HCT116 (cell line): ENCODE results near the gene ANO8. TPM values are rescaled to one million over a fixed set of nuclear protein-coding genes. Genes with fewer than 3 reads are reported as not detected.
A peak's percentile ranks its signal among the peaks of the same experiment; 100 is the strongest.

ENCODE experiments used
- ATAC-seq: fragments of 200-7000 bp; cut with Tn5 transposase; 2 replicates; pipeline ENCODE4 v1.9.1; 2020; ENCODE audit warnings: mild to moderate bottlenecking, moderate library complexity
- BruUV-seq: library from RNA; stranded (reverse); fragments of 400-500 nt; replicated peaks from 2 replicates; lab custom pipeline; 2021; lab: Mats Ljungman, UMichigan
- CTCF ChIA-PET: fragments of 300-600 bp; sonication (Branson Sonifier 250); formaldehyde crosslinking; loops from one replicate; lab custom pipeline; 2021; ENCODE audit warnings: antibody characterized with exemption; lab: Charles Lee
- POLR2A ChIA-PET: fragments of 300-600, 350-600 bp; sonication (Branson Sonifier 250); formaldehyde crosslinking; loops from one replicate; lab custom pipeline; 2021; ENCODE audit warnings: antibody characterized with exemption; lab: Charles Lee
- RAD21 ChIA-PET, 2 experiments: fragments of 300-600 bp; sonication (Branson Sonifier 250); formaldehyde crosslinking; loops; one replicate each; lab custom pipeline; 2023; ENCODE audit warnings: low total read pairs in 2 of 2; ENCODE audit not compliant: uncharacterized antibody in 2 of 2, unreplicated experiment in 2 of 2, low non-redundant PET in 1 of 2; lab: Charles Lee
- DNase-seq: peaks from one replicate; pipeline ENCODE4 v3.0.0-alpha.2; 2010; ENCODE audit warnings: low read depth, low spot score
- H2AFZ ChIP-seq: fragments of 200-600 bp; shearing (Covaris generic), sonication (generic); 2 replicates; pipeline ENCODE4 v1.6.1; 2017; ENCODE audit warnings: low read depth, mixed run types, mixed read lengths, antibody characterized with exemption, low read length; ENCODE audit not compliant: poor library complexity, severe bottlenecking
- H3K27ac ChIP-seq: 2 replicates; pipeline ENCODE4 v1.5.1; 2012; ENCODE audit warnings: low read depth, low read length
- H3K27me3 ChIP-seq: fragments of 200-600 bp; sonication (generic); 2 replicates; pipeline ENCODE4 v1.6.1; 2016; ENCODE audit warnings: mixed run types, low read length, mixed read lengths; ENCODE audit not compliant: insufficient read depth
- H3K36me3 ChIP-seq, 2 experiments: fragments of 200-500 bp in 1 of 2; fragments of 200-600 bp in 1 of 2; sonication (Bioruptor generic) in 1 of 2; sonication (generic) in 1 of 2; 2 replicates each; pipeline versions ENCODE4 v1.5.1 to v1.6.1; 2014 to 2016; ENCODE audit warnings: low read length in 2 of 2, inconsistent platforms in 1 of 2, mixed read lengths in 1 of 2, mixed run types in 1 of 2; ENCODE audit not compliant: insufficient read depth in 2 of 2, control insufficient read depth in 1 of 2
- H3K4me1 ChIP-seq, 2 experiments: fragments of 200-600 bp in 1 of 2; sonication (generic) in 1 of 2; 2 replicates each; pipeline versions ENCODE4 v1.5.1 to v1.6.1; 2012 to 2017; ENCODE audit warnings: low read length in 2 of 2, inconsistent platforms in 1 of 2, mild to moderate bottlenecking in 1 of 2, mixed read lengths in 1 of 2, mixed run types in 1 of 2, moderate library complexity in 1 of 2; ENCODE audit not compliant: insufficient read depth in 2 of 2, control insufficient read depth in 1 of 2
- H3K4me2 ChIP-seq: fragments of 200-600 bp; sonication (generic); 2 replicates; pipeline ENCODE4 v1.6.1; 2017; ENCODE audit warnings: mixed run types, low read length, mixed read lengths
- H3K4me3 ChIP-seq, 2 experiments: fragments of 200-600 bp in 1 of 2; sonication (generic) in 1 of 2; replicated peaks in 1 of 2; 2 replicates each; pipeline ENCODE4 v1.5.1; 2011 to 2016; ENCODE audit warnings: low read length in 2 of 2, control low read depth in 1 of 2, low read depth in 1 of 2, mild to moderate bottlenecking in 1 of 2, mixed read lengths in 1 of 2, mixed run types in 1 of 2
- H3K79me2 ChIP-seq: fragments of 200-600 bp; sonication (generic); 2 replicates; pipeline ENCODE4 v1.6.1; 2017; ENCODE audit warnings: mild to moderate bottlenecking, mixed run types, low read length, moderate library complexity, mixed read lengths; ENCODE audit not compliant: insufficient read depth
- H3K9ac ChIP-seq: fragments of 200-600 bp; sonication (generic); 2 replicates; pipeline ENCODE4 v1.6.1; 2016; ENCODE audit warnings: low read length, mixed read lengths
- H3K9me2 ChIP-seq: fragments of 200-600 bp; sonication (generic), shearing (Covaris generic); 2 replicates; pipeline ENCODE4 v1.6.1; 2017; ENCODE audit warnings: mixed run types, mild to moderate bottlenecking, moderate library complexity; ENCODE audit not compliant: insufficient read depth
- H3K9me3 ChIP-seq, 2 experiments: fragments of 200-500 bp in 1 of 2; fragments of 200-600 bp in 1 of 2; sonication (Bioruptor generic) in 1 of 2; sonication (generic) in 1 of 2; 2 replicates each; pipeline ENCODE4 v1.6.1; 2014 to 2017; ENCODE audit warnings: low read length in 2 of 2, mixed read lengths in 2 of 2, inconsistent platforms in 1 of 2, low read depth in 1 of 2, mild to moderate bottlenecking in 1 of 2, mixed run types in 1 of 2, moderate library complexity in 1 of 2; ENCODE audit not compliant: control insufficient read depth in 1 of 2, insufficient read depth in 1 of 2
- H4K20me1 ChIP-seq: fragments of 200-600 bp; sonication (generic), shearing (Covaris generic); 2 replicates; pipeline ENCODE4 v1.6.1; 2017; ENCODE audit warnings: mixed run types, mild to moderate bottlenecking, moderate library complexity; ENCODE audit not compliant: insufficient read depth
- CBX3 ChIP-seq: IDR thresholded peaks from 2 replicates; pipeline ENCODE4 v1.6.1; 2012; ENCODE audit warnings: low read depth
- CTCF ChIP-seq, 3 experiments: fragments of 200-600 bp in 1 of 3; sonication (generic) in 1 of 3; IDR thresholded peaks in 2 of 3; conservative IDR thresholded peaks in 1 of 3; 2 replicates each; pipeline ENCODE4 v1.5.1; 2012 to 2017; ENCODE audit warnings: low read depth in 2 of 3, low read length in 2 of 3, antibody characterized with exemption in 1 of 3, borderline replicate concordance in 1 of 3, control low read depth in 1 of 3, mild to moderate bottlenecking in 1 of 3, mixed read lengths in 1 of 3, mixed run types in 1 of 3, moderate library complexity in 1 of 3; ENCODE audit not compliant: insufficient read depth in 1 of 3
- EGR1 ChIP-seq: IDR thresholded peaks from 2 replicates; pipeline ENCODE4 v1.6.1; 2012; ENCODE audit warnings: low read depth
- ELF1 ChIP-seq: IDR thresholded peaks from 2 replicates; pipeline ENCODE4 v1.6.1; 2012; ENCODE audit warnings: low read depth, borderline replicate concordance
- EZH2 ChIP-seq: fragments of 200-600 bp; sonication (generic); IDR thresholded peaks from 2 replicates; pipeline ENCODE4 v1.6.1; 2017; ENCODE audit warnings: antibody characterized with exemption, mixed run types
- MAX ChIP-seq: IDR thresholded peaks from 2 replicates; pipeline ENCODE4 v1.6.1; 2012
- POLR2A ChIP-seq: IDR thresholded peaks from 2 replicates; pipeline ENCODE4 v1.7.0; 2011; ENCODE audit warnings: borderline replicate concordance; ENCODE audit not compliant: insufficient read depth, insufficient read length; ENCODE audit errors: extremely low read depth
- POLR2AphosphoS5 ChIP-seq: IDR thresholded peaks from 2 replicates; pipeline ENCODE4 v1.6.1; 2011; ENCODE audit warnings: mild to moderate bottlenecking, low read depth, low read length, moderate library complexity
- RAD21 ChIP-seq: IDR thresholded peaks from 2 replicates; pipeline ENCODE4 v1.6.1; 2012; ENCODE audit warnings: low read depth, mild to moderate bottlenecking
- REST ChIP-seq: IDR thresholded peaks from 2 replicates; pipeline ENCODE4 v1.6.1; 2012; ENCODE audit warnings: low read depth
- SIN3A ChIP-seq: IDR thresholded peaks from 2 replicates; pipeline ENCODE4 v1.6.1; 2012; ENCODE audit warnings: low read depth
- YY1 ChIP-seq: IDR thresholded peaks from 2 replicates; pipeline ENCODE4 v1.6.1; 2011; ENCODE audit warnings: low read length, low read depth, moderate library complexity, mild to moderate bottlenecking; ENCODE audit not compliant: insufficient replicate concordance; ENCODE audit errors: extremely low read depth
- intact Hi-C: fragments of 100-400 bp; cut with micrococcal nuclease; formaldehyde crosslinking; loops from 2 replicates; pipeline ENCODE4 v1.10.0; 2022
- total RNA-seq: library from RNA; stranded (reverse); gene quantifications from one replicate; pipeline ENCODE4 v1.2.1, GENCODE V29; 2021; ENCODE audit not compliant: unreplicated experiment

ANO8 gene
- total RNA-seq, 1 experiment from 2014 or later: 22.9 TPM

GRCh38 chr19:17333611-17334413 is 843 bp downstream of the ANO8 start:
- peaks cover 24 to 46% of the 10 kb centered on the region in 2 experiments for H3K4me1 ChIP-seq
- BruUV-seq: no TSS peak
- H3K36me3 ChIP-seq: no peaks in the 10 kb centered on the region; a peak in 1 of 4 replicates
- ChIA-PET POLR2A (interaction anchor here (0.9 to 4.1 kb wide), 3 partner anchors 12 to 29 kb away, joined by 4 to 39 read pairs (median 12); partner anchors contain the start of gene DDA1), RAD21 (interaction anchor here in 1 of 2 experiments (1.0 to 1.2 kb wide), 2 partner anchors 25 to 29 kb away, joined by 3 to 5 read pairs; partner anchors contain the start of gene DDA1), CTCF (interaction anchor here (0.7 to 2.4 kb wide), 8 partner anchors 17 to 132 kb away, joined by 3 to 8 read pairs (median 4); partner anchors contain the start of genes DDA1 and MRPL34)
- no peaks in the 10 kb centered on the region for H4K20me1 ChIP-seq
- H3K9ac ChIP-seq: peak overlapping the region; percentile 85
- no peaks in the 10 kb centered on the region for H3K27me3 ChIP-seq
- peaks cover 15% of the 10 kb centered on the region for H3K79me2 ChIP-seq
- no peaks in the 10 kb centered on the region for H3K9me2 ChIP-seq
- H3K27ac ChIP-seq: peak overlapping the region; percentile 91
- peak; percentile 48; the same call in 1 of the 2 replicates for TF ChIP-seq CBX3
- no peak for TF ChIP-seq REST
- TF ChIP-seq YY1: no peak
- TF ChIP-seq ELF1: no peak
- no peak for TF ChIP-seq CTCF (IDR thresholded peaks at IDR 0.05 in 2 of 3, conservative IDR thresholded peaks at IDR 0.05 in 1 of 3; ENCODE audit: borderline replicate concordance in 1 of 3, insufficient read depth in 1 of 3, low read depth in 2 of 3, low read length in 2 of 3)
- TF ChIP-seq POLR2AphosphoS5: peak; percentile 39; the same call in 1 of the 2 replicates
- TF ChIP-seq EGR1: no peak
- TF ChIP-seq EZH2: no peak
- no peak for TF ChIP-seq POLR2A
- TF ChIP-seq SIN3A: no peak
- no peak for TF ChIP-seq RAD21
- peak; percentile 50; the same call in 1 of the 2 replicates for TF ChIP-seq MAX
- H2AFZ ChIP-seq: no peak overlapping the region
- peak; percentile 71 for DNase-seq
- peak overlapping the region; percentile 72 to 99 for H3K4me3 ChIP-seq
- ATAC-seq: peak; percentile 18
- peak overlapping the region; percentile 97 for H3K4me2 ChIP-seq
- intact Hi-C loops: no loop called here
- H3K9me3 ChIP-seq: no peaks in the 10 kb centered on the region
